GM23248 (cell line): ENCODE measurements around the gene TPCN1. TPM values are rescaled to one million over a fixed set of nuclear protein-coding genes. Genes with fewer than 3 reads are reported as not detected.

Experiments
- DNase-seq: peaks from one replicate; pipeline ENCODE4 v3.0.0-alpha.2; 2015
- H2AFZ ChIP-seq: fragments of 200-600 bp; sonication (generic); 2 replicates; pipeline ENCODE4 v1.6.1; 2016; ENCODE audit warnings: antibody characterized with exemption
- H3F3A ChIP-seq: fragments of 200-600 bp; sonication (generic); 2 replicates; pipeline ENCODE4 v1.6.1; 2016; ENCODE audit warnings: mild to moderate bottlenecking, antibody characterized with exemption, mixed run types; ENCODE audit not compliant: insufficient read depth
- H3K27ac ChIP-seq: fragments of 200-600 bp; sonication (generic); 2 replicates; pipeline ENCODE4 v1.5.1; 2016; ENCODE audit warnings: mild to moderate bottlenecking
- H3K27me3 ChIP-seq: fragments of 200-600 bp; sonication (generic); replicated peaks from 2 replicates; pipeline ENCODE4 v1.6.1; 2016; ENCODE audit warnings: mild to moderate bottlenecking; ENCODE audit not compliant: insufficient read depth
- H3K36me3 ChIP-seq: fragments of 200-600 bp; sonication (generic); 2 replicates; pipeline ENCODE4 v1.6.1; 2016; ENCODE audit warnings: low read depth, mild to moderate bottlenecking
- H3K4me1 ChIP-seq: fragments of 200-600 bp; sonication (generic); 2 replicates; pipeline ENCODE4 v1.6.1; 2016; ENCODE audit warnings: mild to moderate bottlenecking; ENCODE audit not compliant: insufficient read depth
- H3K4me2 ChIP-seq: fragments of 200-600 bp; sonication (generic); one replicate; pipeline ENCODE4 v1.6.1; 2016; ENCODE audit warnings: mild to moderate bottlenecking; ENCODE audit not compliant: unreplicated experiment
- H3K4me3 ChIP-seq: fragments of 200-600 bp; sonication (generic); 2 replicates; pipeline ENCODE4 v1.5.1; 2016; ENCODE audit warnings: mild to moderate bottlenecking
- H3K79me2 ChIP-seq: fragments of 200-600 bp; sonication (generic); 2 replicates; pipeline ENCODE4 v1.6.1; 2016; ENCODE audit warnings: mild to moderate bottlenecking; ENCODE audit not compliant: insufficient read depth
- H3K9ac ChIP-seq: fragments of 200-600 bp; sonication (generic); 2 replicates; pipeline ENCODE4 v1.6.1; 2016; ENCODE audit warnings: mild to moderate bottlenecking
- H3K9me2 ChIP-seq: fragments of 200-600 bp; sonication (generic); 2 replicates; pipeline ENCODE4 v1.6.1; 2016; ENCODE audit warnings: mixed run types, mild to moderate bottlenecking, moderate library complexity; ENCODE audit not compliant: insufficient read depth
- H3K9me3 ChIP-seq: fragments of 200-600 bp; sonication (generic); one replicate; pipeline ENCODE4 v1.6.1; 2017; ENCODE audit warnings: low read depth
- H4K20me1 ChIP-seq: fragments of 200-600 bp; sonication (generic); 2 replicates; pipeline ENCODE4 v1.6.0; 2016; ENCODE audit not compliant: insufficient read depth
- EZH2 ChIP-seq: fragments of 200-600 bp; sonication (generic); IDR thresholded peaks from 2 replicates; pipeline ENCODE4 v1.6.1; 2018; ENCODE audit warnings: antibody characterized with exemption, mild to moderate bottlenecking; ENCODE audit not compliant: insufficient read depth, poor library complexity, severe bottlenecking
- EZH2phosphoT487 ChIP-seq: fragments of 200-600 bp; sonication (generic); IDR thresholded peaks from 2 replicates; pipeline ENCODE4 v1.6.1; 2018; ENCODE audit warnings: antibody characterized with exemption, moderate library complexity, mild to moderate bottlenecking, low read depth; ENCODE audit not compliant: insufficient read depth
- WGBS, 2 experiments: methylation state at CpG; one replicate each; pipeline ENCODE4 v1.1.6; 2015 to 2017; ENCODE audit warnings: low lambda C conversion rate in 2 of 2, low coverage in 1 of 2; ENCODE audit errors: missing lambda C conversion rate in 2 of 2; 5-methylcytosine and 5-hydroxymethylcytosine counted together
- in situ Hi-C: fragments of 300-500 bp; cut with MboI; formaldehyde crosslinking; loops from 2 replicates; pipeline ENCODE4 v1.15.0; 2020
- polyA plus RNA-seq: library from polyadenylated mRNA; unstranded; fragments of >200 nt; fragmentation: Nextera tagmentation; extraction: Ambion mirVana; gene quantifications from 2 replicates; pipeline ENCODE4 v1.2.1, GENCODE V29; 2016
- total RNA-seq: library from RNA; depleted of rRNA; stranded (reverse); fragments of >200 nt; shearing (Covaris generic); gene quantifications from 2 replicates; pipeline ENCODE4 v1.2.3, GENCODE V29; 2014

The TPCN1 gene
- total and polyA plus RNA-seq, 2 experiments from 2014 or later, result 9.0 to 15.9 TPM

DNA sequence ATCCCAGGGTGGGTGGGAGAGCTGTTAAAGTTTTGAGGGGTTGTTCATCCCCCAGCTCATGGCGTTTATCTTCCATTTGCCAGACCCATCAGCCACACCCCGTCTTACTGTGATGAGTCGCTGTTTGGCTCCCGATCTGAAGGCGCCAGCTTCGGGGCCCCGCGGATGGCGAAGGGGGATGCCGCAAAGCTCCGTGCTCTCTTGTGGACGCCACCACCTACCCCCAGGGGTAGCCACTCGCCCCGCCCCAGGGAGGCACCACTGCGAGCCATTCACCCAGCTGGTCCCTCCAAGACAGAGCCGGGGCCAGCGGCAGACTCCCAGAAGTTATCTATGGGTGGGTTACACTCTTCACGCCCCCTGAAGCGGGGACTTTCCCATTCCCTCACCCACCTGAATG, 30.0 kb upstream of the TPCN1 start:
- Histone ChIP-seq H3K9me3 (no peaks in the 10 kb centered on the region), H3K4me3 (no peak overlapping the region), H3K9ac (no peak overlapping the region), H3F3A (peaks cover 30% of the 10 kb centered on the region), H3K4me2 (no peak overlapping the region), H3K4me1 (peaks cover 24% of the 10 kb centered on the region), H3K9me2 (no peaks in the 10 kb centered on the region), H2AFZ (no peak overlapping the region), H3K79me2 (peaks cover 12% of the 10 kb centered on the region), H3K36me3 (0 out of 2 replicates have a peak, but pooled peaks cover 6% of the 10 kb centered on the region), H3K27me3 (no peaks in the 10 kb centered on the region), H4K20me1 (no peaks in the 10 kb centered on the region), H3K27ac (no peak overlapping the region)
- TF ChIP-seq EZH2phosphoT487, result no peak
- TF ChIP-seq EZH2, result no peak
- DNase-seq, result no peak
- 81 to 93% methylated on average over 8 to 19 of the region's 19 CpGs for WGBS, 2 experiments
- in situ Hi-C loops, result loop anchor here (10.0 kb wide), 2 partner anchors 234 to 724 kb away; partner anchors contain the start of gene SDSL

DNA sequence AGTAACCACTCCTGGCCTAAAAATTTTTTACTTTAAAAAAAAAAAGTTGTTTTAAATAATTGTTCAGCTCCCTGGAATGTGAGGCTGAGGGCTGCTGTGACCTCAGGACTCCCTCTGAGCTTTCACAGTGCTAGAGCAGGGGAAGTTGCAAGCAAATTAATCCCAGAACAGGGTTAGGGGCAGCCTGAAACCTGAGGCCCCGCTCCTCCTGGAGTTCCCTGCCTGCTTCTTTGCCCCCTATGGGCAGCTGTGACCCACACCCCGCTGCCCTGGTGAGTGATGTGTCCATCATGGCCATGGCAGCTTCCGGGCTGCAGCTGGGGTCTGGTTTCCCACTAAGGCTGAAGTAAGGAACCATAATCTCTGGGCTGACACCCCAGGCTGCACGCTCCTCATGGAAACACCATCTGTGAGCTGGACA, 26.3 kb upstream of the TPCN1 start:
- Histone ChIP-seq H3K9ac (peak overlapping the region; percentile 52), H3K79me2 (no peaks in the 10 kb centered on the region), H3K4me3 (no peak overlapping the region), H2AFZ (peak overlapping the region; percentile 22; the same call in 1 of the 2 replicates), H3F3A (peaks cover 35% of the 10 kb centered on the region), H3K27ac (peak overlapping the region; percentile 82), H3K9me3 (no peaks in the 10 kb centered on the region), H3K4me1 (peaks cover 22% of the 10 kb centered on the region), H3K36me3 (0 out of 2 replicates have a peak, but pooled peaks cover 6% of the 10 kb centered on the region), H3K9me2 (no peaks in the 10 kb centered on the region), H4K20me1 (no peaks in the 10 kb centered on the region), H3K27me3 (no peaks in the 10 kb centered on the region), H3K4me2 (peak overlapping the region; percentile 26)
- 52% methylated on average over 4 of the region's 4 CpGs for WGBS, 2 experiments
- DNase-seq, result peak; percentile 75
- in situ Hi-C loops, result loop anchor here (10.0 kb wide), 2 partner anchors 230 to 720 kb away; partner anchors contain the start of gene SDSL
- no peak for TF ChIP-seq EZH2
- TF ChIP-seq EZH2phosphoT487, result no peak

DNA sequence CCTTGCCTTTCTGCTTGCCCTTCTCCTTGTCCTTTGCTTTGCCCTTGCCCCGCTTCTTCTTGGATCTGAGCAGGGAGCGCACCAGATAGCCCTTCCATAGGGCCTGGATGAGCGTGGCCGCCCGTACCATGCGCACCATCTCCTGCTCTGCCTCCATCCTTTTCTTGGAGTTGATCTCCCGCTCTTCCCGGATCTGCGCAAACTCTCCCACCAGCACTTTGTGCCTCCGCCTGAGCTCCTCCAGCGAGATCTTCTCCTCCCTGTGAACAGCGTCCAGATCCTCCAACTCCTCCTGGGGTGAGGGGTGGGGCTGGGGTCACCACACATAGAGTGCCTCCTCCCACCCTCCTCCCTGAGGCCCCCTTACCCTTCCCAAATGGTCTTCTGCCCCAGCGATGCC, 25.7 kb upstream of the TPCN1 start:
- Histone ChIP-seq H3K27me3 (no peaks in the 10 kb centered on the region), H3F3A (peaks cover 35% of the 10 kb centered on the region), H3K4me2 (no peak overlapping the region), H3K9me2 (no peaks in the 10 kb centered on the region), H3K36me3 (0 out of 2 replicates have a peak, but pooled peaks cover 6% of the 10 kb centered on the region), H3K79me2 (no peaks in the 10 kb centered on the region), H3K27ac (no peak overlapping the region), H3K4me3 (no peak overlapping the region), H3K9me3 (no peaks in the 10 kb centered on the region), H3K9ac (no peak overlapping the region), H2AFZ (no peak overlapping the region), H4K20me1 (no peaks in the 10 kb centered on the region), H3K4me1 (peaks cover 22% of the 10 kb centered on the region)
- TF ChIP-seq EZH2 (no peak), EZH2phosphoT487 (no peak)
- in situ Hi-C loops, result loop anchor here (10.0 kb wide), 2 partner anchors 229 to 719 kb away; partner anchors contain the start of gene SDSL
- 94 to 97% methylated on average over 13 of the region's 13 CpGs for WGBS, 2 experiments
- no peak for DNase-seq

DNA sequence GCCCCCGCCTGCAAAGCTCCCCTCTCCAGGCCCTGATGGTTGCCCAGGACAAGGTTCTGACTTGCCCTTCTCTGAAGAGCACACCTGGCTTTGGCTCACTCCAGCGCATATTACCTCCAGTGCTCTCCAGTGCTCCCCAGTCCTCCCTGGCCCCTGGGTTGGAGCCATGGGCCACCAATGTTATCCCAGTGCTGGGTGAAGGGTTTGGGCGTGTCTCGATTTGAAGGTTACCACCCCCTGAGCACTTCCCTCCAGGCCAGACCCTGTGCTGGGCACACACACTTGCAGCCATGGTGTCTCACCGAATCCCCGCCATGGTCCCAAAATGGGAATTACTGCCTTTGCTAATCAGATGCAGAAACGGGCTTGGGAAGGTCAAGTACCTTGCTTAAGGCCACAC, 24.7 kb upstream of the TPCN1 start:
- no peak overlapping the region for H3K9ac ChIP-seq
- H3K36me3 ChIP-seq, result 0 out of 2 replicates have a peak, but pooled peaks cover 6% of the 10 kb centered on the region
- in situ Hi-C loops, result loop anchor here (10.0 kb wide), 2 partner anchors 228 to 718 kb away; partner anchors contain the start of gene SDSL
- H3K79me2 ChIP-seq, result no peaks in the 10 kb centered on the region
- no peaks in the 10 kb centered on the region for H3K9me3 ChIP-seq
- H2AFZ ChIP-seq, result no peak overlapping the region
- no peak overlapping the region for H3K4me2 ChIP-seq
- H3K27me3 ChIP-seq, result no peaks in the 10 kb centered on the region
- no peak overlapping the region for H3K4me3 ChIP-seq
- no peaks in the 10 kb centered on the region for H3K9me2 ChIP-seq
- 76 to 82% methylated on average over 6 to 7 of the region's 7 CpGs for WGBS, 2 experiments
- no peak for DNase-seq
- no peaks in the 10 kb centered on the region for H4K20me1 ChIP-seq
- H3K4me1 ChIP-seq, result peaks cover 22% of the 10 kb centered on the region
- peaks cover 35% of the 10 kb centered on the region for H3F3A ChIP-seq
- H3K27ac ChIP-seq, result no peak overlapping the region
- TF ChIP-seq EZH2phosphoT487 (no peak), EZH2 (no peak)
